Body of pancreas (tissue), 4 donors: ENCODE results near the gene HPS5.

Source experiments
- CTCF ChIP-seq, 7 experiments: fragments of 450-650 bp in 4 of 7; fragments of 200-600 bp in 3 of 7; sonication (generic) in 3 of 7; IDR thresholded peaks; one replicate each; pipeline ENCODE4 v1.5.1; 2016 to 2019; ENCODE audit warnings: antibody characterized with exemption in 7 of 7
- POLR2A ChIP-seq, 3 donors: fragments of 450-650 bp; IDR thresholded peaks; one replicate each; pipeline ENCODE4 v1.6.1; 2016; ENCODE audit warnings: antibody characterized with exemption in 3 of 3, mild to moderate bottlenecking in 2 of 3

GRCh38 chr11:18313965-18314763 lies 7.8 kb downstream of the HPS5 start:
- TF ChIP-seq CTCF (IDR thresholded peaks at IDR 0.05) (no peak), POLR2A (IDR thresholded peaks at IDR 0.05) (no peak)
